ENCODE results near the gene IGFBP5.

Gene IGFBP5

DNA sequence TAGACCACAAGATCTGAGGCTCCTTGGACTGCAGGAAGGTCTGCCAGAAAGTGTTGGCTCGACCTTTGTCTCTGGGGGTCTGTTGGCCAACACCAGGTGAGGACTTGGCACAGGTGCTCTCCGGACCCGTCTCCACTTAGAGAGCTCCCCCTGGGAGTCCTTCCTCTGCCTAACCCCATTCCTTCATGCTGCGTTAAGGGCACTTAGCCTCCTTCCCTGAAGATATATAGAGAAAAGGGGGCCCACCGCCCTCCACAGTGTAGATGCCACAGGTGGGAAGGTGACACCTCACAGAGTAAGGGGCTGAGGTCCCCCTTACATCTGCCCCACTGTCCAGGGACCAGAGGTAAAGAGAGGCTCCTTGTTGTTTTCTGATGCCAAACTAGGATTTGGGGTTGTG is 8.2 kb downstream of the IGFBP5 start:
- no peak for DNase-seq

DNA sequence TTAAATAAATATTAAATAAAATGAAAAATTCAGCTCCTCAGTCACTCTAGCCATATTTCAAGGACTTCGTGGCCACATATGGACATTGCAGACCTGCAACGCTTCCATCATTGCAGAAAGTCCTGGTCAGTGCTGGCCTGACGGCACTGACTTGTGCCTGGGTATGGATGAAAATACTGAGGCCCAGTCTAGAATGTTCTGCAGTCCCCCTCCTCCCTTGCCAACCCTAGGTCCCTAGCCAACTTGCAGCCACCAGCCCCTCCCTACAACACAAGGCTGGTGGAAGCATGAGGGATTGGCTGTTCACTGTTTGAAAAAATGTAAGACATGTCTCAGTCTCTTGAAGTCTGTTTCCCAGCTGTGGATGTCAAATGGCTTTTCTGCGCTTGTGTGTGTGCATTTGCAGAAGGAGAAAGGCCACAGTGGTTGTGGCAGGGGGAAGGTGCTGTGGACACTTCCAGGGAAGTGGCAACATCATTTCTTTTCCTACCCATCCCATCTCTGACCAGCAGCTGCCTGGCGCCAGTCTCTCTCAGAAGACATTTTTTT is 9.9 kb downstream of the IGFBP5 start:
- DNase-seq, result no peak

- no peak for DNase-seq
Measured at GRCh38 chr2:216683846-216684245, 11.5 kb downstream of the IGFBP5 start.

DNA sequence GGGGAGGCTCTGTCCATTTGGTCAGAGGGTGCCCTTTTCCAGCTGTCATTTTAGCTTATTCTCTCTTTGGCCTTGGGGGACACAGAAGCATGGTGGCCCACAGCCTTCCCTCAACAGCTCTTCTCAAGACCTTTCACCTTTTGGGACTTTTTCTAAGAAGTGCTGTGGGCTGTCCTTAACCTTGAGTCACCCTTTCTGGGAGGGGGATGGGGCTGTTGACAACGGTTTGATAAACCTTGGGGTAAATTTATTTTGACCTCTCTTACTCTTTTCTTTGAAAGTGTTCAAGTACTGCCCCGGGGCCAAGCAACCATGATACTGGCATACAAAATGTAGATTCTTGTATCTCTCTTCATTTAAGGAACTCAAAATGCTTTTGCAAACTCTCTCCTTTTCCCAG is 13.7 kb downstream of the IGFBP5 start:
- DNase-seq, result no peak

DNA sequence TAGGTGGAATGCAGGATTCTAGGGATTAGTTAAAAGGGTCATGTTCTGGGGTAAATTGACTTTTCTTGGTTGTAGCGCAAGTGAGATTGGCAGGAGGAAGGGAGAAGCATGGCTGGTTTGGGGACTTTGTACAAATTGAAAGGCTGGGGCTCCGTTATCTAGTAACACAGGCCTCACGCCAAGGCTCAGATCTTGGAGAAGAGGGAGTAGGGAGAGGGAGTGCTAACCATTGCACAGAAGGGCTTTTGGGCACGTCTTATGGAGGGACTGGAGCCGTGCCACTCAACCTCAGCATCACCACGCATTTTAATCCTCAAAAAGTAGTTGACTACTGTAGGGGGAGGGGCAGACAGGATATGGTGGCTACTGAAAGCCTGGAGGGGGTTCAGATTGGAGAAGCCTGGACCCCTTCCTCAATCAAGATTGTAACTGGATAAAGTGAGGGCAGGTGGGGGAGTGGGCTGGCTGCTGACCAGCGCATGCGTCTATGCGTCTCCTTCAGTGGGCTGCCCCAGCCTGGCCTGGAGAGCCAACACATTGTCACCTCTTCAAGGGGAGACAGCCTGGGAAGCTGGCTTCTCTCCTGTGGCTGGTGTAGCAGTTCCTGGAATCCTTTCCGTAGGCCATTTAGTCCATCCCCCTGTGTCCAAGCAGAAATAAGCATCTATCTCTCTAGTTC is 14.3 kb downstream of the IGFBP5 start:
- no peak for DNase-seq

GRCh38 chr2:216679658-216680024 is 15.7 kb downstream of the IGFBP5 start:
- no peak for DNase-seq

DNA sequence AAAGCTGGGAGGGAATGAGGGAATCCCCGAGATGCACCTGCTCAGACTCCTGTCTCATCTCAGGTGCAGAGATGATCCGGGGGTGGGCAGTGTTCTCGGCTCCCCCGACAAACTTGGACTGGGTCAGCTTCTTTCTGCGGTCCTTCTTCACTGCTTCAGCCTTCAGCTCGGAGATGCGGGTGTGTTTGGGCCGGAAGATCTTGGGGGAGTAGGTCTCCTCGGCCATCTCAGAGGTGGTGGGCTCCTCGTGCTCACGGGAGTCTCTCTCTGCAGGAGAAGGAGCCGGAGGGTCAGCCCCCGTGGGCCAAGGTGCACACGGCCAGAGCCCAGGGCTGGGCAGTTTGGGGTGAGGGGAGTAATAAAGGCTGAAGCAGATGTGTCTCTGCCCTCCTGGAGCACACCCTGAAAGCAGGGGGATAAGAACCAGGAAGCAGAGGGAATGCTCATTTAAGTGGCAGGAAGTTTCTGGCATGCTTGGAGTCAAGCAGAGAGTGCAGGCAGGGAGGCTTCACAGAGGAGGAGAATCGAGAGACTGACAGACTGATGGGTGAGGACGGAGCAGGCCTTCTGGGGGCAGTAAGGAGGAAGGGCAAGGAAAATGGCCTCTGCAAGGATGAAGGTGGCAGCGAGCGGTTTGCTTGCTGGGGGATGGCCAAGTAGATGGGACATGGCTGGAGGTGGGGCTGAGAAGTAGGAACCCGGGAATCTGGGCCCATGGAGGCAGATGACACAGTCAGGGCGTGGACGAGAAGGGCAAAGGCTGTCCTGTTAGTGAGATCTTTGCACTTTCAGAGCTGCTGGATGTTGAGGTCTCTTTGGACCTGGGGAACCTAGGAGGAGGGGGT is 16.3 kb downstream of the IGFBP5 start:
- no peak for DNase-seq

- no peak for DNase-seq
Measured at GRCh38 chr2:216678098-216678465, 17.3 kb downstream of the IGFBP5 start.

GRCh38 chr2:216677439-216678097 is 17.8 kb downstream of the IGFBP5 start:
- DNase-seq, result no peak

DNA sequence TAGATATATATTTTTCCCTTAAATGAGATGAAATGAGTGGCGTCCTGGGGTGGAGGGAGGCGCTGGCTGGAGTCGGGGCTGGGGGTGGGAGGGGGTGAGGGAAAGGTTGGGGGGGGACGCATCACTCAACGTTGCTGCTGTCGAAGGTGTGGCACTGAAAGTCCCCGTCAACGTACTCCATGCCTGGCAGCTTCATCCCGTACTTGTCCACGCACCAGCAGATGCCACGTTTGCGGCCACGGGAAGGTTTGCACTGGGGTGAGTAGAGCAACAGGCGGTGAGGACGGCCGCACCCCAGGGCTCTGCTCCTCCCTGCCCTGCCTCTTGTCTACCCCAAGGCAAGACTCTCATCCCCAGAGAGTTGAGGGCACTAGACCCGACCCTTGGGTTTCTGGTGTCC is 18.7 kb downstream of the IGFBP5 start:
- DNase-seq, result no peak

- DNase-seq, result no peak
Measured at GRCh38 chr2:216674376-216674775, 21.0 kb downstream of the IGFBP5 start.

DNA sequence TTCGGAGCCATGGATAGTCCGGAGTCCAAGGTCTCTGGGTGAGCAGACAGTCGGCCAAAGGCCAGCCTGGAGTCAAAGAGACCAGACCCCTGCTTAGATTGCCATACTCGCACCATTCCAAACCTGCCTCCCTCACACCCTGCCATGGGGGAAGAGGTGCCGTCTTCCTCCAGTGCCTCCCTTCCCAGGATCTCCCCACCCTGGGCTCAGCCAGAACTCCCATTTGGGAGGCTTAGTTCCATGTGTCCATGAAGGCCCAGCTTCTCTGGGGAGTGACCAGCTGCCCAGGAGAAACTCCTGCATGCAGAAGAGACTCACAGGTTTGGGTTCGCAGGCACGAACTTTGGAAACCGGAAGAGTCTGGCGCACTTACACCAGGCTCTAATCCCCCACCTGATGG is 21.7 kb downstream of the IGFBP5 start:
- DNase-seq, result no peak

- no peak for DNase-seq
Measured at GRCh38 chr2:216673021-216673420, 22.3 kb downstream of the IGFBP5 start.

- DNase-seq, result no peak
Measured at GRCh38 chr2:216672466-216672865, 22.9 kb downstream of the IGFBP5 start.

DNA sequence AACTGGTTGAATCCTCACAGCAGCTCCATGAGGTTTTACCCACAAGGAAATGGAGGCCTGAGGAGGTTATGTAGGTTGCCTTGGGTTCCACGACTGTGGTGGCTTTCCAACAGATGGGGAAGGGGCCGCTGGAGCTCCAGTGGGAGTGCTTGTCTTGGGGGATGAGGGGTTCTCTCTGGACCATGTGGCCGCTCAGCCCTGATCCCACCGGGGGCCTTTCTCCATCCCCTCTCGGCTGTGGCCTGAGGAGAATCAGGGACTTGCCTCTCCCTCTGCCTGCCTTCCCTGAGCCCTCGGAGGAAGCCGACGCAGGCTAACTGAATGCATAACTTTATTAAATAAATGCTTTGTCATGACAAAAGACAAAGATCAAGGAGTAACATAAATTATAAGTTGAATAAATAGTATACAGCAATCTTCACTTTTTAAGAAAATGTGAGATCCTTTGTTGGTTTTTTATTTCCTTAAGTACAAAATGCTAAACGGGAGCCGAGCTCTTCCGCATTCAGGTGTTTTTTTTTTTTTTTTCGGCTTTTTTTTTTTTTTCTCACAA is 23.5 kb downstream of the IGFBP5 start:
- no peak for DNase-seq

- DNase-seq, result no peak
Measured at GRCh38 chr2:216671081-216671411, 24.3 kb downstream of the IGFBP5 start.

DNA sequence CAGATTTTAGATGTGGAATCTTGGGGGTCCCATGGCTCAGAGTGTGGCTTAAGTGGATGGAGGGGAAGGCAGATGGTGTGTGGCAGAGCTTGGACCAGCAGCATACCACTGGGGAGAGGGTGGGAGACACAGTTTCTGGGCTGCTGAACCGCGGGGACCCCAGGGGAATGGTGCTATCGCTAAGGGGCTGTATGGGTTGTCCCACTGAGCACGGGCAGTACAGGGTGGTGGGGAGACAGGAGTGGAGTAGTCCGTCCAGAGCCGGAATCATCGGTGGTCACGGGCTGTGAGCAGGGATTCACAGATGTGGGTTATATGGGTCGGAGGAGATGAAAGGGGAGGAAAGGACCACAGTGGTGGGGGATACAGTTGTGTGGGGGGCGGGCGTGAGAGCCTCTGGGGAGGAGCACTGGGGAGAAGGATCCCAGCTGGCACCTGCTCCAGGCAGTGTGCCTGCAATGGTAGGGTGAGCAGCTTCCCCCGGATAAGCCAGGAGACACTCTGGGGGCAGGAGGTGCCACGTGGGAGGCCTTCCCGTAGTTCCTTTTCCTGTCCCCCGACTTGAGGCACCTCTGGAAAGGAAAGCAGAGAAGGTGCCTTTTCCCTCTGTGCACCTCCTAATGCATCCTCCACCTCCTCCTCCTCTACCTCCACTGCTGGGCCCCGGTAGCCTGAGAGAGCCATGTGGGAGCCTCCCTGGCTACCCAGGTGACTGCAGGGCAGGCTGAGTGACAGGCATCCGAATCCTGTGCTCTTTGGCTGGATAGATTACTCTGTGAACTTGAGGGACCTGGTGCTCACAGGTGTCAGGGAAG is 24.9 kb downstream of the IGFBP5 start:
- no peak for DNase-seq

- peak; percentile 63 for DNase-seq
Measured at GRCh38 chr2:216666461-216667233, 28.7 kb downstream of the IGFBP5 start.

- DNase-seq, result no peak
Measured at GRCh38 chr2:216665717-216666116, 29.6 kb downstream of the IGFBP5 start.

GRCh38 chr2:216665242-216665641 is 30.1 kb downstream of the IGFBP5 start:
- DNase-seq, result no peak

DNA sequence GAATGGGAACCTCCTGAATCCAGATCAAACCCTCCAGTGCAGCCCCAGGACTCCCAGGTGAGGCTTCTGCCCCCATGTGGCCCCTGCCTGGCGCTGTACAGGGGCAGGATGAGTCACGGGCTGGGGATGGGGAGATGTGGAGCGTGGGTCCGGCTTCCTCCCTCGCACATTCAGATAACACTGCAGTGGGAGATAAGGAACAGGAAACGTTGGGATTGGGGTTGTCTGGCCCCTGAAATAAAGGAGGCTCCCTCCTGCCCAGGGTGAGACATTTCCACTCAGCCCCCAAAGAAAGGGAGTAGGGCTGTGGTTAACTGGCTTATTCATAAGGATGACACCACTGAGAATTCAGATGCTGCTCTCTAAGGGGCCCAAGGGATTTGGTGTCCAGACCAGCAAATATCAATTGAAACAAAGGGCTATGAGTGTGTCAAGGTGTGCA is 30.7 kb downstream of the IGFBP5 start:
- no peak for DNase-seq

- no peak for DNase-seq
Measured at GRCh38 chr2:216663846-216664245, 31.5 kb downstream of the IGFBP5 start.
